ENCODE measurements around the gene CD81.

CD81 gene

GRCh38 chr11:2436521-2437031 lies 59.5 kb downstream of the CD81 start:
- DNase-seq (ENCODE audit: low read depth in 2 of 2), result no peak

- DNase-seq (ENCODE audit: low read depth in 2 of 2), result no peak
These were observed 60.4 kb downstream of the CD81 start for GRCh38 chr11:2437516-2437915.

- DNase-seq (ENCODE audit: low read depth in 2 of 2), result no peak
These were observed 62.7 kb downstream of the CD81 start for GRCh38 chr11:2439820-2440219.

DNA sequence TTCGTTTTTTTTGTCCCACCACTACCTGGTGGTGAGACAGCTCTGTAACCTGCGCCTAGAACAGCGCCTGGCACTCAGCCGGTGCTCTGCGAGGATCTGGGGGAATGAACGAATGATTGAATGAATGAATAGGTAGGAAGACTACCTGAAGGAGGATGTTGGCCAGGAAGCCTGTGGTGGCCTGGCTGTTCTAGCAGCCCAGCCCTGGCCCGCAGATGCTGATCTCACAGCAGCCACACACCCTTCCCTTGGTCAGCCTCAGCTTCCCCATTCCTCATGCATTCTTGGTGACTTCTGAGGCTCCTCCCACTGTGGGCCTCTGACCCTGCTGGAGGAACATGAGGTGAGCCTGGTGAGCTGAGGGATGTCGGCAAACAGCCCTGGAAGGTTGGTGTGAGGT lies 63.5 kb downstream of the CD81 start:
- no peak for DNase-seq (ENCODE audit: low read depth in 2 of 2)

- DNase-seq (ENCODE audit: low read depth in 2 of 2), result no peak
These were observed 64.1 kb downstream of the CD81 start for GRCh38 chr11:2441171-2441570.

- no peak for DNase-seq (ENCODE audit: low read depth in 2 of 2)
These were observed 65.5 kb downstream of the CD81 start for GRCh38 chr11:2442589-2442988.

GRCh38 chr11:2443406-2443805 lies 66.3 kb downstream of the CD81 start:
- no peak for DNase-seq (ENCODE audit: low read depth in 2 of 2)

DNA sequence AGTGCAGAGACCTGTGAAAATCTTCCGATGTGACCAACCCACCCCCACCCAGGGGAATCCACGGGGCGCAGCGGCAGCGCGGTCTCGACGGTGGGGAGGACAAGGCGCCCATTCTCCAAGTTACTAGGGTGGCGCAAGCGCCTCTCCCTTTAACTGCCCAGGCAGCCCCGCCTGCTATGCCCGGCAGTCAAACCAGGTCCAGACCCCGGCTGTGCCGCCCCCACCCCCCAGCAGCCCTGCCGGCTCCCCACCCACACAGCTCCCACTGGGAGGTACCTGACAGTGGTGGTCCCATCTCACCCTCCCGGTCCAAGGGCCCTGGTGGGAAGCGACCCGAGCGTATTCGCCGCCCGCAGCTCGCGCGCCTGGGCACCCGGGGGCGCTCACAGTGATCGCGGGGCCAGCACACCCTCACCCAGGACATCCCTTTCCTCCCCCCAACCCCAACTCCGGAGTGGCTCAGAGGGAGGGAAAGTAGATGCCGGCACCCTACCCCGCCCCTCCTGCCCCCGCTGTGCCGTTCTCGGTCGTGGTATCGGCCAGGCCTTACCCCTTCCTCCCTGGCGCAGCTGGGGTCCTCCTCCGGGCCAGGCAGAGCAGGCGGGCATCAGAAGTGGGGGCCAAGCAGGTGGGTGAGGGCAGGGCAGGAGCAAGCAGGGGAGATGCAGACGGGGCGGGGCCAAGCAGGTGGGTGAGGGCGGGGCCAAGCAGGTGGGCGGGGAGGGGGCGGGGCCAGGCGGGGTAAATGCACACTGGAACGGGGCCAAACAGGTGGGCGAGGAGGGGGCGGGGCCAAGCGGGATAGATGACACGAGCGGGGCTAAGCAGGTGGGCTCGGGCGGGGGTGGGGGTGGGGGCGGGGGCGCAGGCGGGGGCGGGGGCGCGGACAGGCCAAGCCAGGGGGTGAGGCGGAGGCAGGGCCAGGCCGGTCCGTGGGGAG lies 67.0 kb downstream of the CD81 start, which contains the start of gene TRPM5:
TSS of gene TRPM5 (minus strand) at position 634 of the 940 bp plus-strand sequence. CDS start 21,478 bp downstream, outside the sequence.
- DNase-seq (ENCODE audit: low read depth in 2 of 2), result no peak

DNA sequence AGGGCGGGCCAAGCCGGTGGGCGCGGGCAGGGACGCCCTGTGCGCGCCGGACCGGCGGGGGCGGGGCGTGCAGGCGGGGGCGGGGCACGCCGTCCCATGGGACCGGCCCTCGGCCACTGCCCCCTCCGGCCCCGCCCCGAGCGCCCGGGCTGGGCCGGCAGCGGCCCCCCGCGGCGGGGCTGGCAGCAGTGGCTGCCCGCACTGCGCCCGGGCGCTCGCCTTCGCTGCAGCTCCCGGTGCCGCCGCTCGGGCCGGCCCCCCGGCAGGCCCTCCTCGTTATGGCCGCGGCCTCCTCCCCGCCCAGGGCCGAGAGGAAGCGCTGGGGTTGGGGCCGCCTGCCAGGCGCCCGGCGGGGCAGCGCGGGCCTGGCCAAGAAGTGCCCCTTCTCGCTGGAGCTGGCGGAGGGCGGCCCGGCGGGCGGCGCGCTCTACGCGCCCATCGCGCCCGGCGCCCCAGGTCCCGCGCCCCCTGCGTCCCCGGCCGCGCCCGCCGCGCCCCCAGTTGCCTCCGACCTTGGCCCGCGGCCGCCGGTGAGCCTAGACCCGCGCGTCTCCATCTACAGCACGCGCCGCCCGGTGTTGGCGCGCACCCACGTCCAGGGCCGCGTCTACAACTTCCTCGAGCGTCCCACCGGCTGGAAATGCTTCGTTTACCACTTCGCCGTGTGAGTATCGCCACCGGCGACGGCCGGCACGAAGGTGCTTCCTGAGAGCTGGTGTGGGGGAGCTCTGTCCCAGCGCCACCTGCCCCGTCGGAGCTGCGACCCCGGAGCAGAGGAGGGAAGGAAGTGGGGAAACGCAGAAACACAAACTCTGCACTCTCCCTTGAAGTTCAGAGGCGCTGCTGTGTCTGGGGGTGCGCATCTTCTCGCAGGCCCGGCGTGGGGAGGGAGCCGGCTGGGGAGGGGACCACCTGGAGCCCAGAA lies 68.0 kb downstream of the CD81 start, which contains the start of gene KCNQ1:
TSS of gene KCNQ1 (plus strand) at position 188 of the 925 bp plus-strand sequence. CDS start at position 279, 91 bp downstream.
- DNase-seq (ENCODE audit: low read depth in 2 of 2), result no peak

GRCh38 chr11:2445746-2446551 lies 68.8 kb downstream of the CD81 start:
- no peak for DNase-seq (ENCODE audit: low read depth in 2 of 2)

GRCh38 chr11:2446590-2447252 lies 69.6 kb downstream of the CD81 start:
- DNase-seq (ENCODE audit: low read depth in 2 of 2), result no peak
